NCI-H446 (cell line): Measurements from ENCODE around the gene LIMS2.

Experiments used
- DNase-seq, 2 experiments: peaks; one replicate each; lab custom pipeline; 2025; lab: John Stamatoyannopoulos, UW

LIMS2 gene

DNA sequence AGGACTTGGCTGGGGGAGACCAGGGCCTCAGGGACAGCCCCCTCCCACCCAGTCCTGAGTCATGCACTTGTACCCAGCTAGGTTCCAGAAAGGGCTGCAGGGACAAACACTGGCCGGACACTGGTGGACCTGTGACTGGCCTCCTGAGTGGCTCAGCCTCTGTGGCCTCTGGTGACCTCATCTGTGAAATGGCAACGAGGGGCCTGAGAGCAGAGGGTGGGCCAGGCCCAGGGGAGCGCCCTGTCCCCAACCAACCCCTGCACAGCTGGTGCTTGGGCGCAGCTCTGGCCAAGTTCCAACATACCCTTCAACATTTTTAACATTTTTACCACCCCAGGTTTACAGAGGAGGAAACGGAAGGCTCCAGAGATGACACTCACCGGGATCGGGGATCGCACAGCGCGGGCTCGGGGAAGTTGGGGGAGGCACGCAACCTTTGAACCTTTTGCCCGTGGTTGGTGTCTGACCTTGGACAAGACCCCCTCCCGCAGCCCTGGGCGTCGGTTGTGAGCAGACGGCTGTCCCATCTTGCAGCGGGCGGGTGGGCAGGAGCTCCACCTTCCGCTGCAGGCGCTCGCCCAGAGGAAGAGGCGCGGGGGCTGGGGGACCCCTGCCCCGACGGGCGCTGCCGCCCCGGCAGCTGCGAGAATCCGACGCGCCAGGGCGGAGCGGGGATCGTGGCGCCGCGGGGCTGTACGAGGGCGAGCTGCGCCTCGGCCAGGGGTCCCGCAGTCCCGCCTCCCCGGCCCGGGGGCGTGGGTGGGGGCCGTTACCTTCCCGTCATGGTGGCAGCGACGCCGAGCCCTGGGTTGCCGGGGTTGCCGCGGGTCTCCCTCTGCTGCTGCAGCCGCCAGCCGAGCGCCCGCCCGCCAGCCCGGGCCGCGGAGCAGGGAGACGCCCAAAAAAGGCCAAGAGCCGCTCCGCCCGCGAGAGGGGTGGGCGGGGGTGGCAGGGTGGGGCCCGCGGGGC lies 805 bp downstream of the LIMS2 start:
- no peak for DNase-seq

DNA sequence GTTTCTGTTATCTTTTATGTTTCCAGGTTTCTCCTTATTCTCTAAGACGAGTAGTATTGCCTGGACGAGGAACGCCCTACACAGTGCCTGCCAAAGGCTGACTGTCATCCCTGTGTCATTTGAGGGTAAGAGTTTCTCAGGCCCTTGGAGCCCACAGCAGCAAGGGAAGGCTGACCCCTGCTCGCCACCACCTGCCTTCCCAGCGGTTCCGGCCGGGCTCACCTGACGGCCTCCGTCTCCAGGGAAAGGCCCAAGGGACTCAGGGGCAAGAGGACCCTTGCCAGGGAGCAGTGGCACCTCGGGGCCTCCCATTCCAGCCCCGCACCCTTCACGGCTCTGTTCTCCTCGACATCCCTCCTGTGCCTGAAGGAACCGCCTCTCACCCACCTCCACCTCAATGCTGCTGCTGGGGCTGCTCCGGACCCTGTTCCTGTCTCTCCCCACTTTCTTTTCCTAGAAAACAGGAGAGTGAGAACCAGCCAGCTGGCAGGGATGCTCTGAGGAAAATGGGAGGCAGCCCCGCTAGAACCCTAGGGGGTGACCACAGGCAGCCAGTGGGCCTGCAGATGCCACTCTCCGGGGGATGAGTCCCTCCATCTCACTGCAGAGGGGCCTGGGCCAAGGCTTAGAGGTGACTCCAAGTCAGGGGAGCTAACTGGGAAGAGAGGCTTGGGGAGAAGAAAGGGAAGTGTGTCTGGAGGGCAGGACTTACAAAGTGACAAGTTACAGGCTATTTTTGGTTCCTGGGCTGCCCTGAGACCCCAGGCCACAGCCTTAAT lies 1.9 kb downstream of the LIMS2 start:
- no peak for DNase-seq

- DNase-seq = no peak
Measured at GRCh38 chr2:127672341-127673224, 2.7 kb downstream of the LIMS2 start.

GRCh38 chr2:127671557-127672302 lies 3.6 kb downstream of the LIMS2 start:
- no peak for DNase-seq

DNA sequence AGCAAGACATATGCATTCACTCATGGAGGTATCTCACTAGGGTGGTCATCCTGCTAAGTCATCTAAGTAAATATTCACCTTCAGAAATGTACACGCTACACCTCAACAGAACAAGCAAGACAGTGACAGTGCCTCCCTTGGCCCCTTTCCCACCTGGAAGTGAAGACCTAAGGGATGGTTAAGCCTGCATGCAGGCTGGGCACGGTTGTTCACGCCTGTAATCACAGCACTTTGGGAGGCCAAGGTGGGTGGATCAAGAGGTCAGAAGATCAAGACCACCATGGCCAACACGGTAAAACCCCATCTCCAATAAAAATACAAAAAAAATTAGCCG lies 4.4 kb downstream of the LIMS2 start:
- no peak for DNase-seq

DNA sequence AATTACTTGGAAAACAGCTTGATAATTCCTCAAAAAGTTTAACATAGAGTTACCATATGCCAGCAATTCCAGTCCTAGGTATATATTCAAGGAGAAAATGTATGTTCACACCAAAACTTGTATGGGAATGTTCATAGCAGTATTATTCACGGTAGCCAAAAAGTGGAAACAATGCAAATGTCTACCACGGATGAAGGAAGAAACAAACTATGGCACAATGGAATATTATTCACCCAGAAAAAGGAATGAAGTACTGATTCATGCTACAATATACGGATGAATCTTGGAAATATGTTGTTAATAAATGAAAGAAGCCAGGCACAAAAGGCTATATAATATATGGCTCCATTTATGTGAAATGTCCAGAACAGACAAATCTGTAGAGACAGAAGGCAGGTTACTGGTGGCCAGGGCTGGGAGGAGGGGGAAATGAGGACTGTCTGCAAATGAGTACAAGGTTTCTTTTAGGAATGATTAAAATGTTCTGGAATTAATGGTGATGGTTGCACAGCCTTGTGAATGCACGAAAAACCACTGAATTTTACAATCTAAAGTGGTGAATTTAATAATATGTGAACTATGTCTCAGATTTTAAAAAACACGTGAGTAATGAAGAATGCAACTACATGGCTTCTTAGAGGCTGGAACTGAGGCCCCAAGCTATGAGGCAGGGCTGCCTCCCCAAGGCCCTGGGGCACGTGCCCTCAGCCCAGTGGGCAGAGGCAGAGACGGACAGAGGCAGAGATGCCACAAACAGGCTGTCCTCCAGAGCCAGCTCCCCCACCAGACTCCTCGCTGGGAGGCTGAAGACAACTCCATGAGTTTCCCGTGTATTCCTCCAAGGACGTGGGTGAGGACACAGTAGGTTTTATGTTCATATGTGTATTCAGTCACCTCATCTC lies 5.0 kb downstream of the LIMS2 start:
- DNase-seq = no peak

DNA sequence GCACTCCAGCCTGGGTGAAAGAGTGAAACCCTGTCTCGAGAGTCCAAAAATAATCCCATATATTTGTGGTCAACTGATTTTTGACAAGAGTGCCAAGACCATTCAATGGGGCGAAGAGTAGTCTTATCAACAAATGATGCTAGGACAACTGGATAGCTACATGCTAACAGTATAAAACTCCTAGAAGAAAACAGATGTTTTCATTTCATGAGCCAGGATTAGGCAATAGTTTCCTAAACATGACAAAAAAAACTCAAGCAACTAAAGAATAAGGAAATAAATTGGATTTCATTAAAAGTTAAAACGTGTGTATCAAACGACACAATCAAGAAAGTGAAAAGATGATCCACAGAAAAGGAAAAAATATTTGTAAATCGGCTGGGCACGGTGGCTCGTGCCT lies 6.3 kb downstream of the LIMS2 start:
- no peak for DNase-seq

GRCh38 chr2:127665267-127665893 lies 9.9 kb downstream of the LIMS2 start:
- DNase-seq = no peak

- no peak for DNase-seq
Measured at GRCh38 chr2:127664895-127665225, 10.5 kb downstream of the LIMS2 start.

GRCh38 chr2:127664065-127664894 lies 11.1 kb downstream of the LIMS2 start:
- no peak for DNase-seq

- no peak for DNase-seq
Measured at GRCh38 chr2:127663566-127664064, 11.7 kb downstream of the LIMS2 start.

- DNase-seq = no peak
Measured at GRCh38 chr2:127662937-127663565, 12.3 kb downstream of the LIMS2 start.

GRCh38 chr2:127661949-127662510 lies 13.3 kb downstream of the LIMS2 start:
- DNase-seq = no peak

DNA sequence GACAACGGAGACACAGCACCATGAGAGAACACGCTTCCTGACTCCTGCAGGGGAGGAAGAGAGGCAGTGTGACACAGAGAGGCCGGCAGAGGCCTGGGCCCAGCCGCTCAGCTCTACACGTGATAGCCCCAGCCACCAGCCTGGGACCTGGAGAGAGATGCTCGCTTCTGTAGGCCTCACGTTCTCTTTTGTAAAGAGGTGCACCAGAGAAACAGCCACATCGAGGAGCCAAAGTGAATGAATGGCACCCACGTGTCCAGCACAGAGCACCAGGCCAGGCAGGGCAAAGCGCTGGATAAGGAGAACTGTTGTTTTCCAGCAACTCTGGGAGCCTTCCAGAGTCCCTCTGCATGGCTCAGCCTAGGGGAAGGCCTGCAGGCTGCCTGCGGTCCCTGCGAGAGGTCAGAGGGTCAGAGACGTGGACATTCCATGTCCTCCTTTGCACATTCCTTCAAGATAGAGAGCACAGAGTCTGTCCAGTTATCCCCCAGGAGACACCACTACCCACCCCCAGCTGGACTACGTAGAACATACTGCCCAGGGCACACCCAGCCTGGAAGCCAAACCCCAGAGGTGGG lies 14.2 kb downstream of the LIMS2 start:
- DNase-seq = no peak

GRCh38 chr2:127660291-127660578 lies 15.1 kb downstream of the LIMS2 start:
- DNase-seq = no peak

GRCh38 chr2:127659408-127660290 lies 15.7 kb downstream of the LIMS2 start:
- no peak for DNase-seq
